WTC11 (cell line): ENCODE results near the gene RNF208. TPM values are rescaled to one million over a fixed set of nuclear protein-coding genes. Genes with fewer than 3 reads are reported as not detected.
A peak's percentile ranks its signal among the peaks of the same experiment; 100 is the strongest.

ENCODE experiments used
- CTCF ChIP-seq: fragments of 200-600 bp; IDR thresholded peaks from 2 replicates; pipeline ENCODE4 v1.8.0; 2022; ENCODE audit warnings: antibody characterized with exemption
- FOXJ3 ChIP-seq: sonication (generic); formaldehyde crosslinking; IDR thresholded peaks from 2 replicates; pipeline ENCODE4 v1.9.0; 2021; ENCODE audit warnings: missing genetic modification reagents, mild to moderate bottlenecking, borderline replicate concordance
- HMGA2 ChIP-seq: fragments of 250-450 bp; sonication (Bioruptor Pico); IDR thresholded peaks from 2 replicates; pipeline ENCODE4 v1.4.0; 2021; ENCODE audit warnings: mild to moderate bottlenecking, moderate library complexity
- IRF2 ChIP-seq: sonication (generic); formaldehyde crosslinking; IDR thresholded peaks from 2 replicates; pipeline ENCODE4 v1.8.0; 2022; ENCODE audit warnings: low read depth, missing genetic modification reagents, borderline replicate concordance
- MXD4 ChIP-seq: fragments of 250-450 bp; sonication (Bioruptor Pico); IDR thresholded peaks from 2 replicates; pipeline ENCODE4 v1.8.0; 2021; ENCODE audit warnings: mild to moderate bottlenecking, moderate library complexity, borderline replicate concordance
- NFYB ChIP-seq: sonication (generic); formaldehyde crosslinking; conservative IDR thresholded peaks from 2 replicates; pipeline ENCODE4 v1.8.0; 2022; ENCODE audit warnings: low read depth, missing genetic modification reagents
- NR2C2 ChIP-seq: sonication (generic); formaldehyde crosslinking; IDR thresholded peaks from 2 replicates; pipeline ENCODE4 v1.8.0; 2022; ENCODE audit warnings: mild to moderate bottlenecking, missing genetic modification reagents
- PRRX2 ChIP-seq: fragments of 250-450 bp; sonication (Bioruptor Pico); IDR thresholded peaks from 2 replicates; pipeline ENCODE4 v1.8.0; 2021; ENCODE audit warnings: mild to moderate bottlenecking
- SMAD4 ChIP-seq: sonication (generic); formaldehyde crosslinking; IDR thresholded peaks from 2 replicates; pipeline ENCODE4 v1.8.0; 2022; ENCODE audit warnings: mild to moderate bottlenecking, missing genetic modification reagents
- SOX15 ChIP-seq: fragments of 250-450 bp; sonication (Bioruptor Pico); IDR thresholded peaks from 2 replicates; pipeline ENCODE4 v1.9.0; 2021; ENCODE audit warnings: mild to moderate bottlenecking
- SP1 ChIP-seq: sonication (generic); formaldehyde crosslinking; conservative IDR thresholded peaks from 2 replicates; pipeline ENCODE4 v1.8.1; 2022; ENCODE audit warnings: missing genetic modification reagents
- TCF7 ChIP-seq: sonication (generic); formaldehyde crosslinking; IDR thresholded peaks from 2 replicates; pipeline ENCODE4 v1.8.0; 2022; ENCODE audit warnings: mild to moderate bottlenecking, low read depth, missing genetic modification reagents, moderate library complexity
- TEAD1 ChIP-seq: sonication (generic); formaldehyde crosslinking; IDR thresholded peaks from 2 replicates; pipeline ENCODE4 v1.8.0; 2022; ENCODE audit warnings: mild to moderate bottlenecking, missing genetic modification reagents
- TEAD4 ChIP-seq: sonication (generic); formaldehyde crosslinking; IDR thresholded peaks from 2 replicates; pipeline ENCODE4 v1.8.0; 2022; ENCODE audit warnings: mild to moderate bottlenecking, missing genetic modification reagents
- ZNF263 ChIP-seq: sonication (generic); formaldehyde crosslinking; IDR thresholded peaks from 2 replicates; pipeline ENCODE4 v1.8.1; 2022; ENCODE audit warnings: low read depth, mild to moderate bottlenecking, moderate library complexity, missing genetic modification reagents
- total RNA-seq: library from RNA; stranded (reverse); gene quantifications from 3 replicates; pipeline ENCODE4 v1.2.3, GENCODE V29; 2021
- TF ChIP-seq, protein P1 (sequence below): sonication (generic); formaldehyde crosslinking; IDR thresholded peaks from 2 replicates; pipeline ENCODE4 v1.8.1; 2022; ENCODE audit warnings: missing genetic modification reagents, borderline replicate concordance
- TF ChIP-seq, protein P2 (sequence below): sonication (generic); formaldehyde crosslinking; IDR thresholded peaks from 2 replicates; pipeline ENCODE4 v1.8.0; 2022; ENCODE audit warnings: missing genetic modification reagents
- TF ChIP-seq, protein P3 (sequence below): sonication (generic); formaldehyde crosslinking; IDR thresholded peaks from 2 replicates; pipeline ENCODE4 v1.8.0; 2022; ENCODE audit warnings: mild to moderate bottlenecking, missing genetic modification reagents
- TF ChIP-seq, protein P4 (sequence below): sonication (generic); formaldehyde crosslinking; IDR thresholded peaks from 2 replicates; pipeline ENCODE4 v1.8.0; 2023; ENCODE audit warnings: missing genetic modification reagents

RNF208 gene
- total RNA-seq, 1 experiment from 2014 or later = 14.8 TPM

DNA sequence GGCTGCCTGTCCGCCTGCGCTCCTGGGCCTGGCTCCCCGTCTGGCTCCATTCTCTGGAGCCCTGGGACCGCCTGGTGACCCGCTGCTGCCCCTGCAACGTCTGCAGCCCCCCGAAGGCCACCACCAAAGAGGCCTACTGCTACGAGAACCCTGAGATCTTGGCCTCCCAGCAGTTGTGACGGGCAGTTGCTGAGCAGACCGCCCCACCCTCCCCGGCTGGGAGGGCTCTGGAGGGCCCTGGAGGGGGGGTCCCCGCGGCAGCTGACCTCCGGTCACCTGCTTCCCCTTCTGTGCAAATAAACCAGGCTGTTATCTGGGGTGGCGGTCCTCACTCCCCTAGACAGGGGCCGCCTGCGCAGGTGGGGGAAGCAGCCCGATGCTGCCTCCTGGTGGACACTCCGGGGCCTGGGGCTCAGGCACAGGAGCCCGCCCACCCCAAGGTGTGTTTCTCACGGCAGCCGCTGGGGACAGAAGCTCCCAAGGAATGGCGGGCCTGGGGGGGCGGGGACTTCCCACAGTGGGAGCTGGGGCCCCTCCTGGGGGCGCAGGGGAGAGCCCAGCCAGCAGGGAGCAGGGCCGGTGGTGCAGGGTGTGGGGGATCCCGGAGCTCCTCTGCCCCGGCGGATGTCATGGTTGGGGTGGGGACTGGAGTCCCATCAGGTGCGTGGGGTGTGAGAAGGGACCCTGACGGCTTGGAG, 14.3 kb upstream of the RNF208 start (continued):
- TF ChIP-seq TEAD4 (CRISPR knock-in tag) (no peak), MXD4 (CRISPR knock-in tag) (no peak), TCF7 (no peak), SOX15 (CRISPR knock-in tag) (no peak), ZNF263 (no peak), IRF2 (CRISPR knock-in tag) (no peak), NFYB (CRISPR knock-in tag) (no peak), TEAD1 (CRISPR knock-in tag) (peak; percentile 77), PRRX2 (CRISPR knock-in tag) (no peak), NR2C2 (CRISPR knock-in tag) (no peak), HMGA2 (CRISPR knock-in tag) (no peak), FOXJ3 (CRISPR knock-in tag) (no peak), CTCF (peak; percentile 98), SP1 (peak; percentile 53; the same call in 1 of the 2 replicates), SMAD4 (CRISPR knock-in tag) (no peak)
- TF ChIP-seq, protein P1, sequence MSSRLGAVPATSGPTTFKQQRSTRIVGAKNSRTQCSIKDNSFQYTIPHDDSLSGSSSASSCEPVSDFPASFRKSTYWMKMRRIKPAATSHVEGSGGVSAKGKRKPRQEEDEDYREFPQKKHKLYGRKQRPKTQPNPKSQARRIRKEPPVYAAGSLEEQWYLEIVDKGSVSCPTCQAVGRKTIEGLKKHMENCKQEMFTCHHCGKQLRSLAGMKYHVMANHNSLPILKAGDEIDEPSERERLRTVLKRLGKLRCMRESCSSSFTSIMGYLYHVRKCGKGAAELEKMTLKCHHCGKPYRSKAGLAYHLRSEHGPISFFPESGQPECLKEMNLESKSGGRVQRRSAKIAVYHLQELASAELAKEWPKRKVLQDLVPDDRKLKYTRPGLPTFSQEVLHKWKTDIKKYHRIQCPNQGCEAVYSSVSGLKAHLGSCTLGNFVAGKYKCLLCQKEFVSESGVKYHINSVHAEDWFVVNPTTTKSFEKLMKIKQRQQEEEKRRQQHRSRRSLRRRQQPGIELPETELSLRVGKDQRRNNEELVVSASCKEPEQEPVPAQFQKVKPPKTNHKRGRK (CRISPR knock-in tag) = no peak
- TF ChIP-seq, protein P2, sequence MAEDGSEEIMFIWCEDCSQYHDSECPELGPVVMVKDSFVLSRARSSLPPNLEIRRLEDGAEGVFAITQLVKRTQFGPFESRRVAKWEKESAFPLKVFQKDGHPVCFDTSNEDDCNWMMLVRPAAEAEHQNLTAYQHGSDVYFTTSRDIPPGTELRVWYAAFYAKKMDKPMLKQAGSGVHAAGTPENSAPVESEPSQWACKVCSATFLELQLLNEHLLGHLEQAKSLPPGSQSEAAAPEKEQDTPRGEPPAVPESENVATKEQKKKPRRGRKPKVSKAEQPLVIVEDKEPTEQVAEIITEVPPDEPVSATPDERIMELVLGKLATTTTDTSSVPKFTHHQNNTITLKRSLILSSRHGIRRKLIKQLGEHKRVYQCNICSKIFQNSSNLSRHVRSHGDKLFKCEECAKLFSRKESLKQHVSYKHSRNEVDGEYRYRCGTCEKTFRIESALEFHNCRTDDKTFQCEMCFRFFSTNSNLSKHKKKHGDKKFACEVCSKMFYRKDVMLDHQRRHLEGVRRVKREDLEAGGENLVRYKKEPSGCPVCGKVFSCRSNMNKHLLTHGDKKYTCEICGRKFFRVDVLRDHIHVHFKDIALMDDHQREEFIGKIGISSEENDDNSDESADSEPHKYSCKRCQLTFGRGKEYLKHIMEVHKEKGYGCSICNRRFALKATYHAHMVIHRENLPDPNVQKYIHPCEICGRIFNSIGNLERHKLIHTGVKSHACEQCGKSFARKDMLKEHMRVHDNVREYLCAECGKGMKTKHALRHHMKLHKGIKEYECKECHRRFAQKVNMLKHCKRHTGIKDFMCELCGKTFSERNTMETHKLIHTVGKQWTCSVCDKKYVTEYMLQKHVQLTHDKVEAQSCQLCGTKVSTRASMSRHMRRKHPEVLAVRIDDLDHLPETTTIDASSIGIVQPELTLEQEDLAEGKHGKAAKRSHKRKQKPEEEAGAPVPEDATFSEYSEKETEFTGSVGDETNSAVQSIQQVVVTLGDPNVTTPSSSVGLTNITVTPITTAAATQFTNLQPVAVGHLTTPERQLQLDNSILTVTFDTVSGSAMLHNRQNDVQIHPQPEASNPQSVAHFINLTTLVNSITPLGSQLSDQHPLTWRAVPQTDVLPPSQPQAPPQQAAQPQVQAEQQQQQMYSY = no peak
- TF ChIP-seq, protein P3, sequence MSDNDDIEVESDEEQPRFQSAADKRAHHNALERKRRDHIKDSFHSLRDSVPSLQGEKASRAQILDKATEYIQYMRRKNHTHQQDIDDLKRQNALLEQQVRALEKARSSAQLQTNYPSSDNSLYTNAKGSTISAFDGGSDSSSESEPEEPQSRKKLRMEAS = peak; percentile 52; the same call in 1 of the 2 replicates
- TF ChIP-seq, protein P4, sequence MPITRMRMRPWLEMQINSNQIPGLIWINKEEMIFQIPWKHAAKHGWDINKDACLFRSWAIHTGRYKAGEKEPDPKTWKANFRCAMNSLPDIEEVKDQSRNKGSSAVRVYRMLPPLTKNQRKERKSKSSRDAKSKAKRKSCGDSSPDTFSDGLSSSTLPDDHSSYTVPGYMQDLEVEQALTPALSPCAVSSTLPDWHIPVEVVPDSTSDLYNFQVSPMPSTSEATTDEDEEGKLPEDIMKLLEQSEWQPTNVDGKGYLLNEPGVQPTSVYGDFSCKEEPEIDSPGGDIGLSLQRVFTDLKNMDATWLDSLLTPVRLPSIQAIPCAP (CRISPR knock-in tag) = no peak
